K562 (cell line): ENCODE results near the gene PIGL. TPM values are rescaled to one million over a fixed set of nuclear protein-coding genes. Genes with fewer than 3 reads are reported as not detected.

ENCODE experiments used
- COPS2 ChIP-seq: fragments of 450-650 bp; conservative IDR thresholded peaks from 2 replicates; pipeline ENCODE4 v1.6.1; 2016; ENCODE audit warnings: mild to moderate bottlenecking, moderate library complexity
- FOSL1 ChIP-seq: fragments of 200-800 bp; sonication (Bioruptor generic); conservative IDR thresholded peaks from 2 replicates; pipeline ENCODE4 v1.6.1; 2016; ENCODE audit warnings: missing genetic modification characterization, missing compliant biosample characterization
- NFRKB ChIP-seq: fragments of 450-650 bp; IDR thresholded peaks from 2 replicates; pipeline ENCODE4 v1.6.1; 2016; ENCODE audit warnings: low read depth
- PHF20 ChIP-seq: fragments of 450-650 bp; IDR thresholded peaks from 2 replicates; pipeline ENCODE4 v1.6.1; 2018; ENCODE audit not compliant: partially characterized antibody
- RBM34 ChIP-seq: fragments of 200-400 bp; formaldehyde crosslinking; IDR thresholded peaks from 2 replicates; pipeline ENCODE4 v1.6.1; 2018; ENCODE audit warnings: low read length, borderline replicate concordance; ENCODE audit not compliant: insufficient read depth
- SIX5 ChIP-seq, 2 experiments: IDR thresholded peaks; 2 replicates each; pipeline ENCODE4 v1.6.1; 2011; ENCODE audit warnings: low read length in 2 of 2, borderline replicate concordance in 1 of 2, low read depth in 1 of 2, mild to moderate bottlenecking in 1 of 2, moderate library complexity in 1 of 2; ENCODE audit not compliant: insufficient read depth in 1 of 2
- SNIP1 ChIP-seq: fragments of 450-650 bp; IDR thresholded peaks from 2 replicates; pipeline ENCODE4 v1.7.1; 2017; ENCODE audit warnings: low read depth, mild to moderate bottlenecking
- XRCC5 ChIP-seq: fragments of 200-400 bp; formaldehyde crosslinking; IDR thresholded peaks from 2 replicates; pipeline ENCODE4 v1.6.1; 2017; ENCODE audit warnings: low read depth, mild to moderate bottlenecking, low read length
- ZC3H11A ChIP-seq: IDR thresholded peaks from 2 replicates; pipeline ENCODE4 v1.6.1; 2012; ENCODE audit warnings: low read depth, low read length, improper control_type of control experiment
- ZNF224 ChIP-seq: sonication (generic); formaldehyde crosslinking; IDR thresholded peaks from 2 replicates; pipeline ENCODE4 v1.8.0; 2022; ENCODE audit warnings: mild to moderate bottlenecking, missing genetic modification reagents
- ZNF23 ChIP-seq: fragments of 250-450 bp; sonication (Bioruptor Pico); IDR thresholded peaks from 2 replicates; pipeline ENCODE4 v1.4.0; 2020; ENCODE audit warnings: mild to moderate bottlenecking
- ZNF253 ChIP-seq: fragments of 250-450 bp; sonication (Bioruptor Pico); conservative IDR thresholded peaks from 2 replicates; pipeline ENCODE4 v1.6.1; 2021; ENCODE audit warnings: mild to moderate bottlenecking
- ZNF695 ChIP-seq: fragments of 450-650 bp; formaldehyde crosslinking; IDR thresholded peaks from 2 replicates; pipeline ENCODE4 v1.4.0; 2020; ENCODE audit warnings: mild to moderate bottlenecking, moderate library complexity
- ZNF75A ChIP-seq: fragments of 450-650 bp; formaldehyde crosslinking; IDR thresholded peaks from 2 replicates; pipeline ENCODE4 v1.4.0; 2020; ENCODE audit warnings: mild to moderate bottlenecking
- polyA plus RNA-seq, 8 experiments: library from polyadenylated mRNA; depleted of rRNA in 4 of 8; stranded (reverse) in 5 of 8; unstranded in 3 of 8; fragments of >200 nt; fragmentation: Nextera tagmentation in 2 of 8; fragmentation: Illumina TruSeq in 1 of 8; extraction: Ambion mirVana in 2 of 8; extraction: Trizol in 1 of 8; gene quantifications; 2 replicates each; pipeline versions ENCODE4 v1.2.1 to v1.2.3, GENCODE V29; 2011 to 2014; ENCODE audit warnings: inconsistent platforms in 1 of 8, missing spikeins in 1 of 8
- total RNA-seq, 7 experiments: library from RNA; depleted of rRNA in 6 of 7; stranded (reverse); fragments of >200 nt in 6 of 7; fragmentation: Illumina TruSeq in 2 of 7; extraction: Trizol in 2 of 7; gene quantifications; 2 replicates each; pipeline versions ENCODE4 v1.2.1 to v1.2.3, GENCODE V29; 2011 to 2021; ENCODE audit warnings: low replicate concordance in 1 of 7
- TF ChIP-seq, protein P1 (sequence below): fragments of 450-650 bp; formaldehyde crosslinking; IDR thresholded peaks from 2 replicates; pipeline ENCODE4 v1.4.0; 2020; ENCODE audit warnings: mild to moderate bottlenecking
- TF ChIP-seq, protein P2 (sequence below): sonication (generic); formaldehyde crosslinking; IDR thresholded peaks from 2 replicates; pipeline ENCODE4 v1.8.0; 2023; ENCODE audit warnings: mild to moderate bottlenecking, missing genetic modification reagents
- TF ChIP-seq, protein P3 (sequence below): fragments of 450-650 bp; IDR thresholded peaks from 2 replicates; pipeline ENCODE4 v1.6.1; 2016; ENCODE audit warnings: mild to moderate bottlenecking
- TF ChIP-seq, protein P4 (sequence below), 3 experiments: fragments of 200-800 bp in 1 of 3; sonication (Bioruptor generic) in 1 of 3; sonication (generic) in 1 of 3; formaldehyde crosslinking in 1 of 3; IDR thresholded peaks; 2 replicates each; pipeline versions ENCODE4 v1.6.1 to v1.8.0; 2016 to 2022; ENCODE audit warnings: mild to moderate bottlenecking in 2 of 3, missing compliant biosample characterization in 2 of 3, missing genetic modification characterization in 2 of 3, missing genetic modification reagents in 1 of 3

PIGL gene
- total and polyA plus RNA-seq, 9 of the 15 experiments (the other 6 are each of a cell fraction or from before 2014, with no cell fraction given), result 19.9 to 55.3 (median 29.6) TPM

DNA sequence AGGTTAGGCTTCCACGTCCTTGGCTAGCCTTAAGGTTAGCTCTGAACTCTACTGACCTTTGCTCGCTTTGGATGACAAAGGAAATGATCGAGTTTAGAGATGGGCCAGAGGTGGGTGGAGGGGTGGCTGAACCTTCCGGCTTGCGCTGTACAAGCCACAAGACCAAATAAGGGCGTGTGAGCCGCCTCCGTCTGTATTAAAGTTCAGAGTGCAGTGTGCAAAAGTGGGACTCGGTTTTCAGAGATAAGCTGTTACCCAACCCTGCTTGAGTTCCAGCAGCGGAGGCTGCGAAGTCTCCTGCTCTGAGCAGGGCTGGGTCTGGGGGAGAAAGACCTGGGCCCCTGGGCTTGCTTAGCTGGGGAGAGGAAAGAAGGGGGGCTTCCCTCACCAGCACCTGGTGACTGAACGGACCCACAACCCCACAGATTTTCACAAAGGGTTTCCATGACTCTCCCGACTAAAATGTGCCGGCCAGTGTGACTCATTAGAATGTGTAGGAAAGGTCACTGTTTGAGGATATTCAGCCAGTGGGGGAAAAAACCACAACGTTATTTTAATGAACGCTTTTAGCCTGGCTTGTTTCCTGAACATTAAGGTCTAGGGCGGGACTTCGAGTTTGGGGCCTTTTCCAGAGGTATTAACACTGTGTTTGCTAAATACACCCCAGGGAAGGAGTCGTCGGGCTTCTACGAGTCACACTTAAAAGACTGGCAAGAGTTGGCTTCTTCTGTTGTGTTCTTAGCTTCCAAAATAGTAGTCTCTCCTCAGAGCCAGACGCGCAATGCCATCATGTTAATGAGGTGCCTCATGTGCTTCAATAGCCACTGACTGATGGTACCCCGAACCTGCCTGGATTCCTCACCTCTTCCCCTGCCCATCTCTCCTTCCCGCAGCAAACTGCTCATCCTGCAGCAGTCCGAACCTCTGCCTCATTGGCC lies 69.3 kb downstream of the PIGL start (continued):
- TF ChIP-seq ZC3H11A (no peak), ZNF75A (CRISPR knock-in tag) (no peak), NFRKB (peak; percentile 74), PHF20 (no peak), ZNF253 (no peak), SIX5 (IDR thresholded peaks at IDR 0.05; ENCODE audit: borderline replicate concordance in 1 of 2, insufficient read depth in 1 of 2, low read depth in 1 of 2, low read length in 2 of 2) (no peak), COPS2 (no peak), ZNF695 (CRISPR knock-in tag) (no peak), ZNF224 (CRISPR knock-in tag) (no peak), SNIP1 (no peak), ZNF23 (CRISPR knock-in tag) (no peak), RBM34 (no peak), FOSL1 (tag) (peak; percentile 96), XRCC5 (no peak)
- TF ChIP-seq, protein P1, sequence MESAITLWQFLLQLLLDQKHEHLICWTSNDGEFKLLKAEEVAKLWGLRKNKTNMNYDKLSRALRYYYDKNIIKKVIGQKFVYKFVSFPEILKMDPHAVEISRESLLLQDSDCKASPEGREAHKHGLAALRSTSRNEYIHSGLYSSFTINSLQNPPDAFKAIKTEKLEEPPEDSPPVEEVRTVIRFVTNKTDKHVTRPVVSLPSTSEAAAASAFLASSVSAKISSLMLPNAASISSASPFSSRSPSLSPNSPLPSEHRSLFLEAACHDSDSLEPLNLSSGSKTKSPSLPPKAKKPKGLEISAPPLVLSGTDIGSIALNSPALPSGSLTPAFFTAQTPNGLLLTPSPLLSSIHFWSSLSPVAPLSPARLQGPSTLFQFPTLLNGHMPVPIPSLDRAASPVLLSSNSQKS (CRISPR knock-in tag), result no peak
- TF ChIP-seq, protein P2, sequence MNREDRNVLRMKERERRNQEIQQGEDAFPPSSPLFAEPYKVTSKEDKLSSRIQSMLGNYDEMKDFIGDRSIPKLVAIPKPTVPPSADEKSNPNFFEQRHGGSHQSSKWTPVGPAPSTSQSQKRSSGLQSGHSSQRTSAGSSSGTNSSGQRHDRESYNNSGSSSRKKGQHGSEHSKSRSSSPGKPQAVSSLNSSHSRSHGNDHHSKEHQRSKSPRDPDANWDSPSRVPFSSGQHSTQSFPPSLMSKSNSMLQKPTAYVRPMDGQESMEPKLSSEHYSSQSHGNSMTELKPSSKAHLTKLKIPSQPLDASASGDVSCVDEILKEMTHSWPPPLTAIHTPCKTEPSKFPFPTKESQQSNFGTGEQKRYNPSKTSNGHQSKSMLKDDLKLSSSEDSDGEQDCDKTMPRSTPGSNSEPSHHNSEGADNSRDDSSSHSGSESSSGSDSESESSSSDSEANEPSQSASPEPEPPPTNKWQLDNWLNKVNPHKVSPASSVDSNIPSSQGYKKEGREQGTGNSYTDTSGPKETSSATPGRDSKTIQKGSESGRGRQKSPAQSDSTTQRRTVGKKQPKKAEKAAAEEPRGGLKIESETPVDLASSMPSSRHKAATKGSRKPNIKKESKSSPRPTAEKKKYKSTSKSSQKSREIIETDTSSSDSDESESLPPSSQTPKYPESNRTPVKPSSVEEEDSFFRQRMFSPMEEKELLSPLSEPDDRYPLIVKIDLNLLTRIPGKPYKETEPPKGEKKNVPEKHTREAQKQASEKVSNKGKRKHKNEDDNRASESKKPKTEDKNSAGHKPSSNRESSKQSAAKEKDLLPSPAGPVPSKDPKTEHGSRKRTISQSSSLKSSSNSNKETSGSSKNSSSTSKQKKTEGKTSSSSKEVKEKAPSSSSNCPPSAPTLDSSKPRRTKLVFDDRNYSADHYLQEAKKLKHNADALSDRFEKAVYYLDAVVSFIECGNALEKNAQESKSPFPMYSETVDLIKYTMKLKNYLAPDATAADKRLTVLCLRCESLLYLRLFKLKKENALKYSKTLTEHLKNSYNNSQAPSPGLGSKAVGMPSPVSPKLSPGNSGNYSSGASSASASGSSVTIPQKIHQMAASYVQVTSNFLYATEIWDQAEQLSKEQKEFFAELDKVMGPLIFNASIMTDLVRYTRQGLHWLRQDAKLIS (CRISPR knock-in tag), result peak; percentile 89; the same call in 1 of the 2 replicates
- TF ChIP-seq, protein P3, sequence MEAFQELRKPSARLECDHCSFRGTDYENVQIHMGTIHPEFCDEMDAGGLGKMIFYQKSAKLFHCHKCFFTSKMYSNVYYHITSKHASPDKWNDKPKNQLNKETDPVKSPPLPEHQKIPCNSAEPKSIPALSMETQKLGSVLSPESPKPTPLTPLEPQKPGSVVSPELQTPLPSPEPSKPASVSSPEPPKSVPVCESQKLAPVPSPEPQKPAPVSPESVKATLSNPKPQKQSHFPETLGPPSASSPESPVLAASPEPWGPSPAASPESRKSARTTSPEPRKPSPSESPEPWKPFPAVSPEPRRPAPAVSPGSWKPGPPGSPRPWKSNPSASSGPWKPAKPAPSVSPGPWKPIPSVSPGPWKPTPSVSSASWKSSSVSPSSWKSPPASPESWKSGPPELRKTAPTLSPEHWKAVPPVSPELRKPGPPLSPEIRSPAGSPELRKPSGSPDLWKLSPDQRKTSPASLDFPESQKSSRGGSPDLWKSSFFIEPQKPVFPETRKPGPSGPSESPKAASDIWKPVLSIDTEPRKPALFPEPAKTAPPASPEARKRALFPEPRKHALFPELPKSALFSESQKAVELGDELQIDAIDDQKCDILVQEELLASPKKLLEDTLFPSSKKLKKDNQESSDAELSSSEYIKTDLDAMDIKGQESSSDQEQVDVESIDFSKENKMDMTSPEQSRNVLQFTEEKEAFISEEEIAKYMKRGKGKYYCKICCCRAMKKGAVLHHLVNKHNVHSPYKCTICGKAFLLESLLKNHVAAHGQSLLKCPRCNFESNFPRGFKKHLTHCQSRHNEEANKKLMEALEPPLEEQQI, result no peak
- TF ChIP-seq, protein P4, sequence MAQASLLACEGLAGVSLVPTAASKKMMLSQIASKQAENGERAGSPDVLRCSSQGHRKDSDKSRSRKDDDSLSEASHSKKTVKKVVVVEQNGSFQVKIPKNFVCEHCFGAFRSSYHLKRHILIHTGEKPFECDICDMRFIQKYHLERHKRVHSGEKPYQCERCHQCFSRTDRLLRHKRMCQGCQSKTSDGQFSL (CRISPR knock-in tag; IDR thresholded peaks at IDR 0.05), result no peak
- TF ChIP-seq, protein P4 (tag; IDR thresholded peaks at IDR 0.05), result peak in 1 of 2 experiments; percentile 23; a peak in 1 of 4 replicates
